NCI-H1417 (cell line): Measurements from ENCODE around the gene HOMEZ.
A peak's percentile ranks its signal among the peaks of the same experiment; 100 is the strongest.

Experiments
- DNase-seq, 3 experiments: peaks; one replicate each; lab custom pipeline; 2025; lab: John Stamatoyannopoulos, UW

Gene HOMEZ

GRCh38 chr14:23307687-23308644, 22.0 kb upstream of the HOMEZ start:
- DNase-seq: no peak

DNA sequence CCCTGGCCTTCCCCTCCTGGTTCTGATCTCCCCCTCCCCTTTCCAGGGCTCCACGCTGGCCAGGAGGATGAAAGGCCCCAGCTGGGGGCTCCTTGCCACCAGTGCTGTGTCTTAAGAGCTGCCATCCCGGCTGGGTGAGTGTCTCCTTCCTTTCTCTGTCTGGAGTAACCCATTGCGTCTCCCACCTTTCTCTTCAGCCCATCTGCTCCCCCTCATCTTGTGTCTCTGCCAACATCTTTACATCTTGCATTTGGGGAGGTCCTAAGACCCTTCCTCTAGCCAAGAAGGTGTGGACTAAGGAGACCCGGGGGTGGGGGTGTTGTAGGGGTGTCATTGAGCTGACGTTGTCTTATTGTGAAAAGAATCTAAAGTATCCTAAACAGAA, 21.2 kb upstream of the HOMEZ start:
- no peak for DNase-seq

DNA sequence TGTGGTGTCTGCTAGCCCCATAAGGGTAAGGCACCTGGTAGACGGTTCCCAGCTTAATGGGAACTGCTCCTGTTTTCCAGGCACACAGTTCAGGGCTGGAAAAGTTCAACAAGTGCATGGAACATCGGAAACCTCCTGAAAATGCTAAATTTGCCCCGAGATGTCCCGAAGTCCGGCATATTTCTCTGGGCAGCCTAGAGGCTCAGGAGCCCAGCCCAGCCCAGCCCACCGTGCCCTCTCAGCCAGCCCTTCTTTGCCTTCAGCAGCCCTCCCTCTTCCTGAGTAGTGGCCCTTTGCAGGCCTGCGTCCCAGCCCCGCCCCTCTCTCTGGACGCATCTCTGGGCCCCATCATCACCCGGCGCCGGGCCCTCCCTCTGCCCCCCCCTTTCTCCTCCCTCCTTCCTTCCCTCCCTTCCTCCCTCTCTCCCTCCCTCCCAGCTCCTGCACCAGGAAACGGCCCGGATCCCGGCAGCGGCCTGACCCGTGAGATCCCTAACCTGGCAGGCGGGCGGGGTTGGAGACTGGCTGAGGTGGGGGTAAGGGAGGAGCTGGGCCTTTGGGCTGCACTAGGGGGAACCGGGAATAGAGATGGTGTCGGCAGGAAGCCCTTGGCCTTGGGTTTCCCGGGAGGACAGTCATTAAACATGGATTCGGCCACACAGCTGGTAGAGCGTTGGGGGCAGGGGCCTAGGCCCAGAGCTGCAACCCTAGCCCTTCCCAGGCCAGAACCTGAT, 20.6 kb upstream of the HOMEZ start, which contains the start of gene BCL2L2:
Gene BCL2L2 (plus strand): TSS at position 422 of the 734 bp plus-strand sequence. CDS start 935 bp downstream, outside the sequence.
- peak; percentile 86 to 94 (median 92) for DNase-seq

DNA sequence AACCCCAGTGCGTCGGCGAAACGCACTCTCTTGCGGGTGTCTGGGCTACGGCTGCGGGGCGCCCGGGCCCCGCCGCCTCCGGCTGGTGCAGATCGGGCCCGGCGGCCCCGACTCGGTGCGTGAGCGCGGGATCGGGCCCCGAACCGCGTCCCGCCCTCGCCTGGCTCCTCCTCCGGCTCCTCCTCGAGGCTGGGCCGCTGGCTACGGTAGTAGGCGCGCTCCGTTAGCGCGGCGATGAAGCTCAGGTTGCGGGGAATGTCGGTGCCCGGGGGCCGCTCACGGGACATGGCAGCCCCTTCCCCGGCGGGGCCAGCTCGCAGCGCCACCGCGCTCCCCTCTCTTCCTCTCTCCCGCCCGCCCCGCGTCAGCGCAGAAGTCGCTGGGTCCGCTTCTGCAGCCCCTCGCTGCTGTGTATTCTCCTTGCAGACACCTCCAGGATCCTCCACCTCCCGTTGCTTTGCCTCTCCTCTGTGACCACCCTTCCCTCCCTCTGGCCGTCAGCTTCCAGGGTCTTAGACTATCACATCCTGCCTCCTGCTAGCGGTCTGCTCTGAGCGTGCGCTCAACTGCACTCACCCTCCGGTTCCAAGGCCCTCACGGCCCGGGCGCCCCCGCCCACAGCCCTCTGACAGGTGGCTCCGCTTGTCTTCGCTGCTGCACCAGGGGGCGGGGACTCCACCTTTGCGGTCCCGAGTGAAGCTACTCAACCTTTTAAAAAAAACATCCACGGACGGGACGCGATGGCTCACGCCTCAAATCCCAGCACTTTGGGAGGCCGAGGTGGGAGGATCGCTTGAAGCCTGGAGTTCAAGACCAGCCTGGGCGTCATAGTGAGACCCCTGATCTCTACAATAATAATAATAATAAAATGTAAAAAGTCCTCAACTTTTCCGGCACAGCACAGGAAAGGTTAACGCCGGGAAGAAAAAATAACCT, 16.6 kb upstream of the HOMEZ start, which contains the start of gene PPP1R3E:
Gene PPP1R3E (minus strand): TSS at position 570 of the 936 bp plus-strand sequence. CDS start 283 bp downstream, at position 287.
- peak; percentile 83 to 92 (median 91) for DNase-seq

DNA sequence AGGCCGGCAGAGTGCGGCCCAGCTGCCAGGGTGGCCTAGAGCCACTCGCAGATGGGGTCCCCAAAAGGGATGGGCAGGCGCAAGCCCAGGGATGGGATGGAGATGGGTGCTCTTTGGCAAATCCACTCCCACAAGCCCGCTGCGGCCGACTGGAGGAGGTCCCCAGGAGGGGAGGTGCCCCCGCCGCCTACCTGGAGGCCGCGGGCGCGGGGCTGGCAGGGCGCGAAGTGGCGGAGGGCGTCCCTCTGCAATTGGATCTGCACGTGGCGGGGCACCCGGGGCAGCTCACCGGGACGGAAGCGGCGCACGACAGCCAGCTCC, 16.0 kb upstream of the HOMEZ start:
- DNase-seq: peak in 1 of 3 experiments; percentile 96

DNA sequence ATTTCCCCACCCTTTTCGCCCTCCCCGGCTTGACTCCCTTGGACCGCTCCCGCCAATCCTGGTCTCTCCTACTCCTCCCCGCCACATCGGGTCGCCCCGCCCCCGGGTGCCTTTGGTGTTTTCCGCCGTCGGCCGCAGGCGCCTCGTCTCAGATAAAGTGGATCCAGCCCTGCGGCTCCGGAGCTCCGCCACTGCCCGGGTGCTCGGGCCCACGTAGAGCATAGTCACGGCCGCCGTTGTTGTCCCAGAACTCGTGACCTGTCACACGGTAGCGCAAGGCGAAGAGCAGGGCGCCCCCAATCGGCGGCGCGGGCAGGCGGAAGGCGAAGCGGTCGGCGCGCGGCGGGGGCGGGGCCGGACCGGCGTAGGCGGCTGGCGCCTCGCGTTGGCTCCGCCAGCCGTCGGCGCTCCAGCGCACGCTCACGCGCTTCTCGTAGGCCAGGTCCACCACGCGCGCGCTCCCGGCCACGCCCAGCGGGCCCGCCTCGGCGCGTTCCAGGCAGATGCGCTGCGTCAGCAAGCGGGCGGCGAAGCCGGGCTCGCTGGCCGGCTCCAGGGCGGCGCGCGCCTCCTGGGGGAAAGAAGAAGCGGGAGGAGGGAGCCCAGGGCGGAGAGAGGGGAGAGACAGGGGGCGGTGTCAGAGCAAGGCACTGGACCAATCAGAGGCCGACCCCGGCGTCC, 15.5 kb upstream of the HOMEZ start:
- peak; percentile 99 to 100 (median 99) for DNase-seq

- peak; percentile 40 to 77 (median 67) for DNase-seq
Measured at GRCh38 chr14:23300687-23301223, 14.8 kb upstream of the HOMEZ start.

GRCh38 chr14:23299986-23300686, 14.2 kb upstream of the HOMEZ start:
- DNase-seq: peak in 1 of 3 experiments; percentile 60

DNA sequence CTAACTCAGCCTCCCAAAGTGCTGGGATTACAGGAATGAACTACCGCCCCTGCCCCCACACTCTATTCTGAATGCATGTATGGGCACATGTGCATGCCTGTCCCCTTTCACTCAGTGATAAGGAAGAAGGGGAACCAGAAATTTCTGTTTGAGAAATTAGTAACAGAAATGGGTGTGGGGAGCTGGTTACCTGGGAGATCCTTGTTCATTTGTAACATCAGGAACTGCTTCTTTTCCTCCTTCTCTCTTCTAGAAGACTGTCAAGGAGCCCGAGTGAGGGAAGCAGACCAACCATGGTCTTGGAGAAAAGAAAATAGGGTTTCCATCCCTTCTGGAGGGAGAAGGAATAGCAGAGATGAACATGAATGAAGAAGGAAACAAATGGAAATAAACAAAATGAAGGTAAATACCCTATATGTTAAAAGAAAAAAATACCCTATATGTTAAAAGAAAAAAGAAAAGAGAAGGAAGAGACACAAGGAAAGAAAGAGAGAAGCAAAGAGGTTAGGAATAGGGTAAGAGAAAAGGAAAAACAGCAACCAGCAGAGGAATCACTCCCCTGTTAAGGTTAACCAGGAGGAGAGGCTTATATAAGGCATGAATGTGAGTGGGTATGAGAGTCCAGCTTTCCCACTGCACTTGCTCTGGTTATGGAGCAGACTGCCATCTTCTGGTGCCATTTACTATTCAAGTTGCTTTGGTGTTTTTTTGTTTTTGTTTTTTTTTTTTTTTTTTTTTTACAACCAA, 13.5 kb upstream of the HOMEZ start:
- peak in 1 of 3 experiments; percentile 58 for DNase-seq

- no peak for DNase-seq
Measured at GRCh38 chr14:23297611-23298277, 11.8 kb upstream of the HOMEZ start.

DNA sequence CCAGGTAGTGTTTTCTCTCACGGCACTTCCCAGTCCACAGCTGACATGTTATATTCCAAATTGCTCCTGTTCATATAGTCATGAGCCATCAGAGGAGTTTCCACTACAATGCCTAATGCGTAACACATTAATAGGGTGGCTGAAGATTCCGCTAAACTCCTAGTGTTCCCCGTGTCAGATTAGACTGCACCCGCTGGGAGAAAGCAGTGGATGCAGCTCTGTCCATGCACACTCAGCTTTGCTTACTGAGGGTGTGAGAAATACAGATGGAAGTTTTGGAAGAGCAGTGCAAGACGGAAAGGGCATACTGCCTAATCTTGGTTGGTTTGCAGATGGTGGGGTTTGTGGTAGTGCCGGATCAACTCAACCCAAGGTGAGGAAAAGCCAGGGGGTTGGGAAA, 11.2 kb upstream of the HOMEZ start:
- DNase-seq: no peak

DNA sequence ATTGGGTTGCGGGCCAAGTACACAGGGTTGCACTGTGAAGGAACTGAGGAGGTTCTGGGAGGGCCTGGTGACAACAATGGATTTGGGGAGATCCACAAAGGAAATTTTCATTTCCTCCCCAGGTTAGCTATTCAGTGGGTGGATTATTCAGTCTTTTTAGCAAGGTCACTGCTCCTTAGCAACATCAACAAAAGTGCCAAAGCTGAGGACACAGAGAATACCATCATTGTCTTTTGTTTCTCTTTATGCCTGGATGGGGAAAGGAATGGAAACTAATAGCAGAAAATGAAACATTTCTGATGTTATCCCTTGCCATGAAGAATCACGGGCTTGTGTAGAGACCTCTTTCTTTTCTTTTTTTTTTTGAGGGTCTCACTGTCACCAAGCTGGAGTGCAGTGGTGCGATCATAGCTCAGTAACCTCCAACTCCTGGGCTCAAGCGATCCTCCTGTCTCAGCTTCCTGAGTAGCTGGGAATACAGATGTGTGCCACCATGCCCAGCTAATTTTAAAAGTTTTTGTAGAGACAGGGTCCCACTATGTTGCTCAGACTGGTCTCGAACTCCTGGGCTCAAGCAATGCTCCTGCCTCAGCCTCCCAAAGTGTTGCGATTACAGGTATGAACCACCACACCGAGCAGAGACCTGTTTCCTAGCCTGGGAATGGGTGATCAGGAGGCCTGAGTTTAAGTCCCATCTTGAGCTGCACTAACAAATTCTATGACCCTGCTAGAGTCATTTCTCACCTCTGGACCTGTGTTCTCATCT, 10.3 kb upstream of the HOMEZ start:
- no peak for DNase-seq

DNA sequence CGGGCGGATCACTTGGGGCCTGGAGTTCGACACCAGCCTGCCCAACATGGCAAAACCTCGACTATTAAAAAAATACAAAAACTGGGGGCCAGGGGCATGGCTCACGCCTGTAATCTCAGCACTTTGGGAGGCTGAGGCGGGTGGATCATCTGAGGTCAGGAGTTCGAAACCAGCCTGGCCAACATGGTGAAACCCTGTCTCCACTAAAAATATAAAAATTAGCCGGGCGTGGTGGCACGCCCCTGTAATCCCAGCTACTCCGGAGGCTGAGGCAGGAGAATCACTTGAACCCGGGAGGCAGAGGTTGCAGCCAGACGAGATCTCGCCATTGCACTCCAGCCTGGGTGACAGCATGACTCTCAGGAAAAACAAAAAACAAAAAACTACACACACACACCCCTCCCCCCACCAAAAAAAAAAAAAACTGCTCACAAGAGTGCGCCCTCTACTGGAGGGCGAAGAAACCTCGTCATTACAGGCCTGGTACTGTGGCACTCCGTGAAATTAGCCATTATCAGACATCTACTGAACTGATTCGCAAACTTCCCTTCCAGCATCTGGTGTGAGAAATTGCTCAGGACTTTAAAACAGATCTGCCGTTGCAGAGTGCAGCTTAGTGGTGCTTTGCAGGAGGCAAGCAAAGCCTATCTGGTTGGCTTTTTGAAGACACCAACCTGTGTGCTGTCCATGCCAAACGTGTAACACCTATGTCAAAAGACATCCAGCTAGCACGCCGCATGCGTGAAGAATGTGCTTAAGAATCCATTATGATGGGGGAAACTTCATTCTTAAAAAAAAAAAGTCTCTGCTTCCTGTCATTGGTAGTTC, 9.0 kb upstream of the HOMEZ start:
- peak; percentile 56 to 72 (median 65) for DNase-seq

DNA sequence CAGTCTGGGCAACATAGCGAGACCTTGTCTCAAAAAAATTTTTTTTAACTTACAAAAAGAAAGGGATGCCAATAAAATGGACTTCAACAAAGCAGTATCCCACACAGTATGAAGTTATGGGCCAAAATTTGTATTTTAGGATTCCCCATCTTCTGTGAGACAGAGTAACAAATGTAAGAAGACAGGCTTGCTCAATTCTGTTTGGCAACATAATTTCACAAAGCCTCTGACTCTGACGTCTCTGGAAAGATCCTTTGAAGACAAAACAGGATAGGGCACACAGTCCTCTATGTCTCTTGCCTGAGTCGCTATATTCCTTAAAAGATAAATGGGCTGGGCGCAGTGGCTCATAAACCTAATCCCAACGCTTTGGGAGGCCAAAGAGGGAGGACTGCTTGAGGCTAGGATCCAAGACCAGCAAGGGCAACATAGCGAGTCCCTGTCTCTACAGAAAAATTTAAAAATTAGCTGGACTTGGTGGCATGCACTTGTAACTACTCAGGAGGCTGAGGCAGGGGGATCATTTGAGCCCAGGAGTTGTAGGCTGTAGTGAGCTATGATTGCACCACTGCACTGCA, 1.1 kb upstream of the HOMEZ start:
- DNase-seq: no peak

- no peak for DNase-seq
Measured at GRCh38 chr14:23285530-23286019, 357 bp downstream of the HOMEZ start.

- no peak for DNase-seq
Measured at GRCh38 chr14:23284654-23285529, 1.0 kb downstream of the HOMEZ start.
